ENCODE measurements around the gene MYBPHL.
"Not testable (repeated sequence)": the region's sequence is repeated elsewhere in the genome, so short reads cannot be mapped to it uniquely, and the experiment has no call there.

The MYBPHL gene

DNA sequence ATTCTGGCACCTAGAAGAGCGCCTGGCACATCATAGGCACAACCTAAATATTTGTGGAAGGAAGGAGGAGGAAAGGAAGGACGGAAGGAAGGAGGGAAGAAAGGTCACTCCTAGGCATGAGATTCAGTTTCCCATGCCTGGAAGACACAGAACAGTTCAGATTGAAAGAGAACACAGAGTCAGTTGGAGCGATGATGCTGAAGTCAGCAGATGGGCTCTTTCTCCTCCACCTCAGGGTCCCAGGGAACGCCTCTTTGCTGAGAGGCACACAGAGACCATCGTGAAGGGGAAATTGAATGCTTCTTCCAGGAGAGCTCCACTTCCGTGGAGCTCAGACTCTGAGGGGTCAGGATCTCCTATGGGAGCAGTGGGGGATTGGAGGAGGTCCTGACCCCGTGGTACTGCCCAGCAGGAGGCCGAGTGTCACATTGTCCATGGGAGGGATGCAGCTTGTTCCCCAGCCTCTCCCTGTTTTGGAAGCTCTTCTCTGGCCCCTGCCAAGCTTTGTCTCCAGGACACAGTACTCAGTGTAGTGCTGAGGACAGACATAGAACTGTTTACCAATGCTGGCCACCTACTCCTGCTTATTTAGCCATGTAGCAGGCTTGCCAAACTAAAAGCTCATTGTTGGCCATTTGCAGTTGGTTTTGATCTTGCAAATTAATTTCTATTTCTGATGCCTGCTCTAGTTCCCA is 2.4 kb downstream of the MYBPHL start:
- DNase-seq, result no peak

DNA sequence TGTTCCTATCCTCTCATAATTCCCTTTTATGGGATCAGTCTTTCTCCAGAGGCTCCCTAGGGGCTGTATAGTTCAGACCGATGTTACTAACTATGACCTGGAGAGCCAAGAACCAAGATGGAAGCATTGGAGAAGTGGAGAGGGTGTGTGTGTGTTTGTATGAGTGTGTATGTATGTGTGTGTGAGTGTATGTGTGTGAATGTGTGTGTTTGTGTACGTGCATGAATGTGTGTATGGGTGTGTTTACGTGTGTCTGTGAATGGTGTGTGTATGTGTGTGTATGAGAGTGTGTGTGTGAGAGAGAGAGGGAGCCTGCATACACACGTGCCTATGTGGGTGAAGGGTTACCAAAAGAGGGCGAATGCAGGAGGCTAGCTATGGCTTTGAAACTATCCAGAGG is 4.9 kb downstream of the MYBPHL start:
- no peak for DNase-seq

DNA sequence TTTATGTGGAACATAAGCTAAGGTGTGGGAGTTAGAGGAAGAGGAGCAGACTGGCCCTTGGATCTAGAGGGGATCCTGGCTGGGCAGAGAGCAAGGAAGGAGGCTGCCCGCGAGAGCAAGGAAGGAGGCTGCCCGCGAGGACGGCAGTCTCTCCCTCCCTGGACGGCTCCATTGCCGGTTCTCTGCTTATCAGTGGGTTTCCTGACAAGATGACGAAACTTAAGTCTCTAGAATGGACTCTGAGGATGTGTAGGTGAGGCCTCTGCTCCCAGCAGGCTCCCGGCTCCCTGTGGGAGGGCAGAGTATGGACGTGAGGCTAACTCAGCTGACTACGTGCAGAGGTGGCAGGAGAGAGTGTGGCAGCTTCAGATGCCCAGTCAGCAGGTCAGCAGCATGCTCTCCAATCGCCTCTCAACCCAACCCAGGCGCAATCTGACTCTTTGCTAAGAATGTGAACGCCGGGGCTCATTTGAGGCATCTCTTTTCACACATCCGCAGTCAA is 6.1 kb downstream of the MYBPHL start:
- no peak for DNase-seq

DNA sequence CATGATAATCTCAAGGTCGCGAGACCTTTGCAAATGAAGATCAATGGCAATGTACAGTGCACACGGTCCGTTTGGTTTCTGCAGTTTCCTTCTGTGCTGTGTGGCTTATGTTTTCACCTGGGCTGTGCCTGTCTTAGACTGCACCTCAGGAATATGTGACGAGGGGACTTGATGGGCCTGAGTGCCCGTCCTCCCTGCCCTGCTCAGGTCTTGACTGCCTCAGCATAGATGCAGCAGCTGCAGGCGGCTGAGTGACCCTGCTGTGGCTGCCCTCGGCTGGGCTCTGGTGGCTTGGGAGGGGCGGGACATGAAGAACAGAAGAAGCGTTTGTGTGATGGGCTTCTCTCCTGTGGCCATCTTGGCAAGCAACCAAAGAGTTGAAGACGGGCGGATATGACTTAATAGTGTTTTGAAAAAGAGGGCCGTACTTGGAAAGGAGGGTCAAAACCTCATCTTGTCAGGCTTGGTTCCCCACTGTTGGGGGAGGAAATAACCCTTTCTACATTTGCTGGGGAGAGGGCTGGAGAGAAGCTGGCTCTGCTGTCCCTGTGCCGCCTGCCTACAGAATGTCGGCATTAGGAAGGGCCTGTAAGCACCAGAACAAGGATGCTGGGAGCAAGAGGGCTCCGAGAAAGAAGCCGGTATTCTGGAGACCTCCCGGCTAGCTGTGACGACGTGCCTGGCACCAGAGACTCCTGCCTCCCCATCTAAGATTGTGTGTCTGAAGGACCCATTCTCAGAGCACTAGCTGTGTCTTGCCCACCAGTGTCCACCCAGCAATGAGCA is 7.1 kb downstream of the MYBPHL start:
- DNase-seq, result no peak

DNA sequence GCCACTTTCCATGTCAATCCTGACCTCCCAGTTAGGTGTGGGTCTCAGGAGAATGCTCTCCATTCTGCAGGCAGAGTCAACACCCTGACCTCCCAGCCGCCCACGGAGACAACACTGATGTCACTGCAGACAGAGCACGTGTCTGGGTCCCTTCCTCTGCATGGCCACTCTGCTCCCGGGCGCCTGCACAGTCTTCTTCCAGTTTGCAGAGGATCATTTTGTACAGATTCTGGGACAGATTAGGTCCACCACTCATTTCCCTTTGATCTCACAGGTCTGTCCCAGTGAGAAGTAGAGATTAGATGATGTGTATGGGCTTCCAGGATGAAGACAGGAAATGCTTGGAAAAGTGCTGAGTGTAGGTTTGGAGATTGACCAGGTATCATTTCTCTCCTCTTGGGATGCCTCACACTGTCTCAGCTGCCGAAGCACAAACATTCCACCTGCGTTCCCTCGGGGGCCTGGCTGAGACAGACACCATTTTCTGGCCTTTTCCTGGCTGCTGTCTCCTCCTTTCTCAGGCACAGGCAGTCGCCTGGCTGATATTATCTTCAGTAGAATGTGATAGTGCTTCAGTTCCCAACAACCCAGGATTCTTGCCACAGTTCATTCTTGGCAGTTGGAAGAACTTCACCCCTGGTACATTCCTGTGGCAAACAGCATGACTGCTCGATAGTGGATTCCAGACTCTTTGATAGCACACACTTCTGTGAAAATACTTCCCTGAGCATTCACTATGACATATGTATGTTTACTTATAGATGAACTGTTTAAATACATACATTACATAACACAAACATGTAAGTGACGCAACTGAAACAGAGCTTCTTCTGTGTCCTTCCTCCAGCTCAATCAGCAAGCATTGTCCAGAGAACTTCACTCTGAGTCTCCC is 7.9 kb downstream of the MYBPHL start:
- no peak for DNase-seq

DNA sequence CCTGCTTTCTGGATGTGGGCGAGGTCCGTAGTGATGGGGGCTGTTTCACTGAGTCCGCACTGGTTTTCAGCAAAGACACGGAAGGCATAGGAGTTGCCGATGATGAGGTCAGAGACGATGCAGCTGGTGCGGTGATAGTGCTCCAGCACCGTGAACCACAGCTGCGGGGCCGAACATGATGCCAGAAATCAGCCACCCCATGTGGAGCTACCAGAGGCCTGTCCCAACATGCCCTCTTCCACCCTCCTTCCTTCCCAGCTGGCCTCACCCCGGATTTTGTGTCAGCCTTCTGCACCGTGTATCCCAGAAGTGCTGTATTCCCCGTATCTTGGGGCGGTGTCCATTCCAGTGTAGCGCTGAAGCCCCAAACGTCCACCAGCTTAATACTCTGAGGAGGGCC is 10.0 kb downstream of the MYBPHL start:
- no peak for DNase-seq

DNA sequence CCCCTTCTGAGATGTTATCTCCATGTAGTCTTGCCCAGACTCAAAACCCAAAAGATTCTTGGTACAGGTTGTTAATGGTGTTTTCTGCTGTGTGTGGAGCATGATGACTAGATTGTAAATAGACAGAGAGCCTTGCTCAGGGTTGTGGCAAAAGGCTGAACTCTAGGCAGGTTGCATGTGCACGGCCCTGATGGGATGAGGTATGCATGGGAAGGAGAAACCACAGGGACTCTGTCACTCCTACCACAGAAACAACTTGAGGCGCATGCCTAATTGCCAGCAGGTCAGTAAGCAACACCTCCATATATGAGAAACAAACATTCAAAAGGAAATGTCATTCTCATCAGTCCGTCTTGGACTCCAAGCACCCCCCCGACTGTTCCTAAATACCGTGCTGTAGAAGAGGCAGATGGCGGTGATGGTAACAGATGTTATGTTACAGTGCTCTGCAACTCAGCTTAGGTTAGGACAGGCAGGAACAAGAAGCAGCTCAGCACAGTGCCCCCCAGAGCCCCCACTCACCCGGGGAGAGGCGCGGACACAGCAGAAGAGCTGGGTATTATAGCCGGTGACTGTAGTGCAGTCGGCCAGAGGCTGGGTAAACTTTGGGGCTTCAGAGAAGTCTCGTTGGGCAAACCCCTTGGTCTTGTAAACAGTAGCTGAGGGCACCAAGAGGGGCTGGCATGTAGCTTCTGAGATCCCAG is 10.9 kb downstream of the MYBPHL start:
- no peak for DNase-seq

DNA sequence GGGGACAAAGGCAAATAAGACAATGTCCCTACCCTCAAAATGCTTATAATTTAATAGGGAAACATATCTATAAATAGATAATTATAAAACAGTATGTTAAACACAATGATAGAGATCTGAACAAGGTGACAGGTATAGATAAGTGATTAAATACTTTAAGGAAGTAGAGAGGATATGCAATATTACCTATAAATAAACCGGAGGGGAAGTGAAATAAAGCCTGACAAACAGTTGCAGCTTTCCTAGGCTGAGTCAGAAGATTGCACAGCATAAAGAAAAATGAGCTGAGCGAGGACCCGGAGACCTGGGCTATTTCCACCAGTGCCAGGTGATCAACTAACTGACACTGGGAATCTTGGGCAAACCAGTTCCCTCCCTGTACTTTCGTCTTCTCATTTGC is 12.3 kb downstream of the MYBPHL start:
- DNase-seq, result no peak

DNA sequence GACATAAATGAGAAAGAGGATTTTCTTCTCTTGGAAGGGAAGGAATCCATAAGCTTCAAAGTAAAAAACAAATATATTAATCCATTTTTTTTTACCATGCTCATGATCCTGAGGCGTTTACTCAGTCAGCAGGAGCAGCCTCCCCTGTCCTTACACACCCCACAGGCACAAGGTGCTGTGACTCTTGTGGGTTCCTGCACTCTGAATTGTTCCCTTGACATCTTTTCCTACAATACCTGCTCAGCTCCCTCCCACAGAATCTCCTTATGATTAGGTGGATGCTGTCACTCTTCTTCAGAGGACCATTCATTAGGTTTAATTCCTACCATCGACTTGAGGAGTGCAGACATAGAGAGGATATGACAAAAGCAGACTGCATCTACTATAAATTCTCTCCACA is 13.8 kb downstream of the MYBPHL start:
- no peak for DNase-seq

DNA sequence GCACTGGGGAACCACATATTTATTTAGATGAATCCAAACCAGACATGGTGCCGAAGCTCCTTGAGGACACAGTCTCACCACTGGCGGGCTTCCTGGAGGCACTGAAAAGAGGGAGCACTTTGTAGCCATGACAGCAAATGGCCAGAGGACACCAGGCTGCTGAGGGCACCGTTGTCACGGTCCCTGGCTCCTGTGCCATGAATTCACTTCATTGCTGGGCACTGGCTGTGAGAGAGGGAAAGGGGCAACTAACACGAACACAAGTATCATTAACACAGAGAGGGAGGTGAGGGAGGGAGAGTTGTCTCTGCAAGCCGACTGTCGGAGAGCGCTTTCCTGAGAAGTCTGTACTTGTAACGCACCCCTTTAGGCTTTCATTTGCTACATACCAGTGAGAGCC is 14.4 kb downstream of the MYBPHL start:
- DNase-seq, result no peak

DNA sequence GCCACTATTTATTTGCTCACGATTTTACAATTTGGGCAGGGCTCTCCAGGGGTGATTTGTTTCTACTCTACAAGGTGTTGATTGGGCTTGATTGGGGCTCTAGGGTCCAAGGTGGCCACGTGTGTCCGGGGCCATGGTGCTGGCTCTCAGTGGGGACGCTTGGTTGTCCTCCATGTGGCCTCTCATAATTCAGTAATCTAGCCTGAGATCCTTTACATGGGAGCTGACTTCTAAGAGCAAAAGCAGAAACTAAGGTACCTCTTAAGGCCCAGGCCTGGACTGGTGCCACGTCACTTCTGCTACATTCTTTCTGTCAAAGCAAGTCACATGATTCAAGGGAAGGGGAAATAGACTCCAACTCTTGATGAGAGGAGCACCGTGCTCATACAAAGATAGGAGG is 15.8 kb downstream of the MYBPHL start:
- DNase-seq, result no peak

DNA sequence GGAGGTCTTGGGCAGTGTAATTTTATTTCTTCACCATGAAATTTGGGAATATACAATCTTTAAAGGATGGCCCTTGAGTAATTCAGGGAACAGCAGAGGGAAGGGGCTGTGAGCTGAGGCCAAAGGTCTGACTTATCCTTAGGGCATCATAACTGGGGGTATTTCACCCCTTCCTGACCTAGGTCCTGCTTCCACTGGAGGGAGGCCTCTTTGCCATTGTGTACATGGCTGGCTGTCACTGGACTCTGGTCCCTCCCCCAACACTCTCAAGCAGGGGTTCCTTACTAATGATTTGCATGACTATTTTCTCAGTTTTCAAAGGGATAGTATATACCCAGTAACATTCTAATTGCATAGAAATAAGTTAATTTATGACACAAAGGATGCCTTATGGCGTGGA is 16.7 kb downstream of the MYBPHL start:
- no peak for DNase-seq

DNA sequence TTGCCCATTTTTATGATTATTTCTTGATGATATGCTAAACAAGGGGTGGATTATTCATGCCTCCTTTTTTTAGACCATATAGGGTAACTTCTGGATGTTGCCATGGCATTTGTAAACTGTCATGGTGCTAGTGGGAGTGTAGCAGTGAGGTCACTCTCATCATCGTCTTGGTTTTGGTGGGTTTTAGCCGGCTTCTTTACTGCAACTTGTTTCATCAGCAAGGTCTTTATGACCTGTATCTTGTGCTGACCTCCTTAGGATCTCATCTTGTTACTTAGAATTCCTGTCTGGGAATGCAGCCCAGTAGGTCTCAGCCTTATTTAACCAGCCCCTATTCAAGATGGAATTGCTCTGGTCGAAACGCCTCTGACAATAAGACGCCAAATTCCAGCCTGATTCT is 20.0 kb downstream of the MYBPHL start:
- not testable (repeated sequence) for DNase-seq

DNA sequence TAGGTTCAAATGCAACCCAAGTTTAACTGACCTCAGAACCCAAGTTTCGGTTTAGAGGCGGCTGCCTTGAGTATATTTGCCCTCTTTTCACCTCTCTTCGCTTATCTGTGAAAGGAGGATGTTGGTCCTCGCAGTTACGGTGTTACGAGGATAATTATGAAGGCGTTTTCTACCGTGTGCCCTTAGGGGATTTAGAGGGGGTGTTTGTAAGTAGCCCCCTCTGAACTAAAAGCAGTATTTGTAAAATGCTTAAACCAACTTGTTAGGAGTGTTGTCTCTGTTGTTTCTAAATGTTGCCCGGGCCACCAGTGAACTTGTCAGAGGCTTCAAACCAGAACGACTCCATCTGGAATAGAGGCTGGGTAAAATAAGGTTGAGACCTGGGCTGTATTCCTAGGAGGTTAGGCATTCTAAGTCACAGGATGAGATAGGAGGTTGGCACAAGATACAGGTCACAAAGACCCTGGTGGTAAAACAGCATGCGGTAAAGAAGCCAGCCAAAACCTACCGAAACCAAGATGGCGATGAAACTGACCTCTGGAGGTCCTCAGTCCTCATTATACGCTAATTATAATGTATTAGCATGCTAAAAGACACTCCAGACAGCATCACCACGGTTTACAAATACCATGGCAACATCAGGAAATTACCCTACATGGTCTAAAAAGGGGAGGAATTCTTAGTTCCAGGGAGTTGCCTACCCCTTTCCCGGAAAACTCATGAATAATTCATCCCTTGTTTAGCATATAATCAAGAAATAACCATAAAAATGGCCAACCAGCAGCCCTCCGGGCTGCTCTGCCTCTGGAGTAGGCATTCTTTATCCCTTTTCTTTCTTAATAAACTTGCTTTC is 22.8 kb downstream of the MYBPHL start:
- DNase-seq, result no peak

DNA sequence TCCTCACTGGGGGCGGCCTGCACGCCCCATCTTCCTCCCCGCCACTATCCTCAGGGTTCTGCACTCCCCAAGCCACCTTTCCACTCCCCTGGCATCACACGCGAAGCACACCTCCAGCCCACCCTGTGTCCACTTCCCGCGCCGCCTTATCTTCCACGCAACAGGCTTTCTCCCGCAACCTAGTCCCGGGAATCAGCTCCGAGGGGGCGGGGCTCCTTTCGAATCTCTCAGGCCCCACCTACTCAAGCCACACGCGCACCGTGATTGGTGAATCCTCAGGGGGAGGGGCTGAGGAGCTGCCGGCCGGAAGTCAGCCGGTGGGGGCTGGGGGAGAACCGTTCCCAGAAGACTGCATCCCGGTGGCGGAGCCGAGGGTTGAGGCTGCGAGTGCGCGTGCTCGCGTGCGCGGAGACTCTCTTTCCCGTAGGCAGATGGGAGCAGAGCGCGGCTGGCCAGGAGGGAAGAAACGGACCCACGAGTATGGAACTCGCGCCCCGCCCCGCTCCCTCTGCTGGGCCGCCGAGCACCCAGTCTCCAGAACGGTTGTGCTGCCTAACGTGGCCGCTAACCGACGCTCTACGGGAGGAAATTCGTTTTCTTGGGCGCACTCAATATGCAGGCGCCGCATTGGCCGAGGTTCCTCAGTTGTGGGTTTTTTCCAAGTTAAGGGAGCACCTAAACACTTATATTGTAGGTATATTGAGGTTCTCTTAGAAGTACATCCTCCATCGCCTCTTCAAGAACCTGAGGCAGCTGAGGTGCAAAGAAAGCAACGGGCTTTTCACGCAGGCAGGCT is 23.7 kb downstream of the MYBPHL start, which contains the start of gene PSRC1:
PSRC1 (minus strand) TSS at position 194 of the 796 bp plus-strand sequence.
- DNase-seq, result peak; percentile 95

DNA sequence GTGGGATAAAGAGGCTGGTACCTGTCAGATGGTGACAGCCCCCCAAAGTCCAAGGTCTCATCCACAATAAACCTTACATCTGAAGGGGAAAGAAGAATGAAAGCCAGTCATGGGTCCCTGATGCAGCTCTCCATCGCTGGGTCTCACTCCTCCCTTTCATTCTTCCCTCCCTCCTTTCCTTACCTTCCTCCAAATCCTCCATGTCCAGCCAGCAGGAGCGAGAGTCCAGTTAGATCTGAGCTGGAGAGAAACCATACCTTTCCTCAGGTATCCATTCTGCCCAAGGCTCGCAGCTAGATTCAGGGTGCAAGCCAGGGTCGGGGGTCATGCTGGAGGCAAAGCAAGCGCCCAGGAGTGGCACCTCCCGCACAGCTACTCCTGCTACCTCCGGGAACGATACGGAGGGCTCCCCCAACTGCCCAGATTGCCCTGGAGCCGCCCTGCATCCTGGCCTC is 24.3 kb downstream of the MYBPHL start:
- DNase-seq, result no peak

DNA sequence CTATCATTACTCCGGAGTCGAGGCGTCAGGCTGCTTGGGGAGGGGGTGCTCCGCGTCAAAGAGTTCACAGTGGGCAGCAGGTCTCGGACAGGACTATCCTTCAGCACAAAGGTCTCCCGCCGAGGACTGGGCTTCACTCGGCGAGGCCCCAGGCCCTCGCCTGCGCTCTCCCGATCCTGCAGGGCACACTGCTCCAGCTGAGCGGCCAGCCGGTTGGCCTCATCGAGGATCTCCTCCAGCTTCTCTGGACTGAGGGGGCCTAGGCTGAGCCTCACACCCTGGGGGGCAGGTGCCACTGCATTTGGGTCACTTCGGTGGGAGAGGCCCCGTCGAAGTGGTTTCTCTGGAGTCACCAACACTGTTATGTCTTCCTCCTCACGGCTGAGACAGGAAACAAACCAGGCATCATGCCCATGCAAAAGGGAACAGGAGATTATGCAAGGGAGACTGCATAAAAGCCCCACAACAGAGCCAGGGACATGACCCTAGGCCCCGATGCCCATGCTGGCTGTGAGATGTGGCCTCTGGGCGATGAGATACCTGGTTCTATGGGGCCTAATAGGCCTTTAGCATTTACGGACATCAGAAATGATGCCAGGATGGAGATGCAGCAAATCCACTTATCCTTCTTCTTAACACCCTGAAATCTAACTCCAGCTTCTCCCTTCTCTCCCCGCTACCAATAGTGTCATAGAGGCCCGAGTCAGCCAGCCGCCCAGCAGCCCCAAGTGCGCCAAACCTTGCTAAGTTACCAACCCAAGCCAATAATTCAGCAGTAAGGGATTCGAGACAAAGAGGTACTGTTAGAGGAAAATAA is 24.9 kb downstream of the MYBPHL start:
- DNase-seq, result no peak

DNA sequence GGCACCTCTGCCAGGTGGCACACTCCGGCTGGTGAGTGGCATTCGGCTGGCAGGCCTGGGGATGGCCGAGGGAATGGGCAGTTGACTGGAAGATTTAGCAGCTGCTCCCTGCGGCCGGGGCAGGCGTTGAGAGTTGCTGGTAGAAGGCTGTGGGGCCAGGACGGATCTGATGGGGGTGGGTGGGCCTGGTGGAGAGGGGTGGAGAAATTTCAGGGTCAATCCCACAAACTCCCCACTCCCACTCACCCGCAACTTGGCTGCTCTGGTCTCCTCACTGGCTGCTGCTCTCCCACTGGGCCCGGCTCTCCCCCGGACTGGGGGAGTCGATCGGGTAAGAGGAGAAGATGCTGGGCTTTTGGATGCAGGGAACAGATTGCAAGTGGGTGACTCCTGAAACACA is 25.9 kb downstream of the MYBPHL start:
- no peak for DNase-seq

DNA sequence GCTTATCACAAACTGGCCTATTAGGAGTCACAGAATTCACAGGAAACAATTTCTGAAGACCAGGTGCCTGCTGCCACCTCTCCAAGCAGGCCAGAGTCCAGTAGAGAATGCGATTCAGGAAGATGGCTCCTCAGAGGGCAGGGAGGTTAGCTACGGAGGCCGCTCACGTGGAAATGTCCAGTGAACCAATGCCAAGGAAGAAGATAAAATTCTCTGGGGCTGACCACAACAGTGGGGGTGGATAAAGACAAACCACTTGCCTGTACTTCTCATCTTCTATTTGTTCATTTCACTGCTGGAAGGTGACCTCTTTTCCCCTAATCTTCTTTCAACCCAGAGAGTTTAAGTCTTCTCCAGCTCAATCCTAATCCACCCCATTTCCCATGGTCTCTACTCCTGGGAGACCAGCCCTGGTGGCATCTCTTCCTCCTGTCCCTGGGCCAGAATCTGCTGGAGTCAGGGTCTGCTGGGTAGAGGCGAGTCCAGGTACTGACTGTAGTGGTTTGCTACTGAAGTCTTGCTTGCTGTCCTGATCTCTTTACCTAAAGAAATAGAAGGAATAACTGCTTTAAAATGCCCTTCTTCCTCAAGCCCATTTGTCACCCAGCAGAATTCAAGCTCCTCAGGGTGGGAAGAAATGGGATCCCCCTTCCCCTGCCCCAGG is 27.1 kb downstream of the MYBPHL start:
- DNase-seq, result no peak

Data from NCI-H2029 (cell line).